ENCODE data around the gene NHS.
"Not testable (repeated sequence)": the region's sequence is repeated elsewhere in the genome, so short reads cannot be mapped to it uniquely, and the experiment has no call there.

Gene NHS

DNA sequence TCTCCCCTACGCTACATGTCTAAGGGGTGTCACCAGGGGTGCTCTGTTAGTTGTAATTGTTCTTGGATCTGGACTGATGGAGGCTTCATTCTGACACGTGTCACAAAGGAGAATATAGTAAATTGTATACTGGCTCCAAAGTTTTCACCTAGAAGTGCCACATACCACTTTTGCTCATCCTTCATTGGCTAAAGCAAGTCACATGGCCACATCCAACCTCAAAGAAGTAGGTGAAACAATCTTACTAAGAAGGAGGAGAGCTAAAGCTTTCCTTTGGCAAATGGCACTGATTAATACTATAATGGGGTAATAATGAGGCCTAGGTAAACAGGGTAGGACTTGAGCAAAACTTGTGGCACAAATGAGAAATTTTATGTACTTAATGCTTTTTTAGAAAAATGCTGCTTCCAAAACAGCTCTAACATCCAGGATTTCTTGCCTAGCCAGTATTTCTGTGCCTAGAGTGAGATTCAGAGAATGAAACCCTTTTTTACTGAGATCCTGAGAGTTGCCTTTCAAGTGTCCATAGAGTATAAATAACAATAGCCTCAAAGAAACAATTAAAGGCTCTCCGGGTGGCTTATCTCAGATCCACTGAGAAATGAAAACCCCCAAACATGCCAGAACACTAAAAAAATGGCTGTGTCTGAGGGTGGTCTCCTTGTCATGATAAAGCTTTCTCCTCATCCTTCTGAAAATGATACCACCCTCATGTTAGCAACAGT, 34.7 kb downstream of the NHS start:
- no peak for DNase-seq

DNA sequence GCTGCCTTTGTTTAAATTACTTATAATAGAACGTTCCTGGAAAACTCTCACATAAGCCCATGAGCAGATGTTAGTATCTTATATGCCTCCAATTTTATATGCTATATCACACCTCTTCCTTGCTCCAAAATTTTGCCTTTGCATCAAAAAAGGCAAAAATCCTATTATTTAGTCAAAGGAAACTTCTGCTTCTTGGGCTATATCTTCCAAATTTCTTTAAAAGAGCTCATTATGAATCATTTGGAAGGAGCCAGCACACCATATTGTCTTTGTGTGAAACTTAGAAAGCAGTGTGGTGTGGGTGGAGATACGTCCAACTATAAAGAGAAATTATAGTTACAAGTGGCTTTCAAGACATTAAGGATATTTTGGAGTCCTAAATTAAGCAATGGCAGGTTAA, 35.7 kb downstream of the NHS start:
- no peak for DNase-seq

DNA sequence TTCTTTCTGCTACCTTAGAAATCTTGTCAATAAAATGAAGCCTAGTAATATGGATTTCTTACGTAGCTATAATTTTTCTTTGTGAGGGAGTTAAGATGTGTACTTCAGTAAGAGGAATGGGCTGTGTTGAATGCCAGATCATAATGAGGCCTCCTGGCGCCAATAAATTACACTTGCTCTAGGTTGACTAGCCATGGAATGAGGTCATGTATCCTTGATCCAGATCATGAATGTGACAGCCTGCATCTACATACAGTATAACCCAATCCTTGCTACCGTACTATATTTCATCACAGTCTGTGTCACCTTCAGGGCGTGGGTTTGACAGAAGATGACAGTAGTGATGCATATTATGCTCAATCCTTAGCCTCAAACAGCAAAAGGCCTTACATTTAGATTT, 36.2 kb downstream of the NHS start:
- DNase-seq = no peak

DNA sequence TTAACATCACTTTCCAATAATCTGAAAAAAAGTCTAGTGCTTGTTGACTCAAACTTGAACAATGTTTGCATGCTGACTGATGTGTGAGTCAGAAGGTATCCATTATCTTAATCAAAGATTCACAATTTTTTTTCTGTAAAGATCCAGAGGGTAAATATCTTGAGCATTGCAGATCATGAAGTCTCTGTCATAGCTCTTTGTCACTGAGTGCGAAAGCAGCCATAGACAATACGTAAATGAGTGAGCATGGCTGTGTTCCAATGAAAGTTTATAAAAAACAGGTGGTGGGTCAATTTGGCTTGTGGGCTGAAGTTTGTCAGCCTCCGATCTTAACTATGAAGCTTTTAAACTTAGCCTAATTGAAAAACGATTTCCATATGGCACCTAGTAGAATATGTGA, 37.7 kb downstream of the NHS start:
- no peak for DNase-seq

DNA sequence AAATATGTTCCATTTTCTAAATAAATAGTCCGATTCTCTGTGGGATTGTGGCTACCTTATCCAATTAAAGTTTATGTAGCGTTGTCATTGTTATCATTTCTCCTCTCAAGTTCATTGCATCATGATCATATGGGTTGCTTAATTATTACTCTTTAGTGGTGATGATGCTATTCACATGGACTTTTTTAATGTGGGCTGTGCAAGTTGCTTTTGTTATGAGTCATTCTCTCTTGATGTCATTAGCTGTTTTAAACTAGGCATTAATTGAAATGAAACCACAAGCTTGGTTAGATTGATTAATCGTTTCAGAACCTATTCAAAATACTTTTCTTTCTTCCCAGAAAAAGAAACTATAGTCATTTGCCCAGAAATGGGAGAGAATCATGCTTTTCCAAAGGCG, 38.2 kb downstream of the NHS start:
- DNase-seq = peak; percentile 16

DNA sequence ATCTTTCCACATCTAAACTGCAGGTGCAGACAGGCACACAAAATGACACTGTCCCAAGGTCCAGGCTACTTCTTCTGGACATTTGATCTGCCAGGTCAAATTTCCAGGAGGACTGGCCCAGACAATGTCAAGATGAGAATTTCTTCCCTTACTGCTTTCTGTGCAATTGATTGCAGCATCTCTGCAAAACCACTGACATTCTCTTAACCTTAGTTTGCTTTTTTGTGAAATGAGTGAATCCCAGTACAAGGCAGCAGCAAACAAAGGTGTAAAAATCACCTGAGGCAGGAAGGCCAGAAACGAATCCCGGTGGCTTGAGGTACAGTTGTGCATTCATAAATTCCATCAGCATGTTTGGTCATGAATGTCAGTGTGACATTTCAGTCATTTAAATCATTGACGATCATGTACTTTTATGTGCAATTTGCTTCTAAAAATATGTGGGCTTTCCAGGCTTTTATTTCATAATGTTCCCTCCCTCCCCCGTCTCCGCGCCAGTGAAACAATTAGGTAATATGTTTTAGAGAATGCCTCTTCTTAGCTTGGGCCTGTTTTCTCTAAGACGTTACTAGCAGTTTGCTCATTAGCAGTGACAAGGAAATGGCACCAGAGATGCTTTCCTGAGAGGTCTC, 39.1 kb downstream of the NHS start:
- no peak for DNase-seq

DNA sequence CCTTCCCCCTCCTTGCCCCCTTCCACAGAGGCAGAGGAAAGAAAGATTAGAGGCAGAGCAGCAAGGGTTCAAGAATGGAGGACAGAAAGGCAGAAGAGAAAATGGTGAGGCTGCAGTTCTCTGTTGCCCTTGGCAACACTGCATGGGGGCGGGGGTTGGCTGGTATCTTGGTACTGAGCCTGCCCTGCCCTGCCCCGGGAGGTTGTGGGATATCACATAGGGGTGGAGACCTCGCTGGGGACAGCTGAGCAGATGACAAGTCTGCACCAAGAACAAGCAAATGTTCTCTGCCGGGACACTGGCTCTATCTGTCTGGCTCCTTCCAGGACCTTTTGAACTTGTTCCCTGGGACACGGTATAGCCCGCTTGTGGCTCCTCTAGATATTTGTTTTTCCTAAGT, 39.8 kb downstream of the NHS start:
- no peak for DNase-seq

DNA sequence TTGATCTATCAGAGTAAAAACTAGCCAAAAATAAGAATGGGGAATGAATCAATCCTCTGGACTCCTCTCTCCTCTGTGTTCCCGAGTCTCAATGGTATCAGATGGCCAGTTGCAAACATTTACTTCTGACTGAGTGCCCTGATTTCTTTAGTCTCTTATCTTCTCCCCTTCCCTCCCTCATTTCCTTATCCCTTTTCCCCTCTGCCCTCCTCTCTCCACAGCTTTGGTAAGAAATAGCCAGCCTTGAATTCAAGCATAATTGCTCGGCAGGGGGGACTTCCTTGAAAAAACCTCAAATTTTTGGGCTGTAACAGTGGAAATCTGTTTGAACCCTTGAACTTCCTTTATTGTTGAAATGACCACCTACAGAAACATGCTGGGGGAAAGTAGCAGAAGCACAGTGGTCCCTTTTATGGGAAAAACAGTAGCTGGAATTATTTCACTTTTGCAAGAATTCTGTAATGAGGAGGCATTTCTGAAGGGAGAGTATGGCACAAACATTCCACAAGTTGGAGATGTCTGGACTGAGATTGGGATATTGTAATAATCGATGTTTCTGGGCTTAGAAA, 40.3 kb downstream of the NHS start:
- DNase-seq = no peak

DNA sequence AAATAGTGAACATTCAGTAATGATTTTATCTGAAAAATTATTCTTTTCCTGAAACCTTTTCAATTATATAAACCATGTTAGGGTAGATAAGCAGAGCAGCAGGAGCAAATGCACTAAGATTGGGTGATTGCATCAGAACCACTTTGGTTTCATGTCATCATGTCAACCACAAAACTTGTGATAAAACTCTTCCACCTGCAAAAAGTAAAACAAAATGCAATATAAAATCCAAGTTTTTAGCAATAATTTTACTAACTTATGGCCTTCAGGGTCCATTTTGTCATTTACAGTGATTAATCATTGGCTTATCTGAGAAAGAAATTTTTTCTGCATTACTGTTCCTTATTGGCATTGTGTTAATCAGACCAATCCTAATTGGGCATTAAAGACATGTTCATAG, 42.4 kb downstream of the NHS start:
- DNase-seq = no peak

DNA sequence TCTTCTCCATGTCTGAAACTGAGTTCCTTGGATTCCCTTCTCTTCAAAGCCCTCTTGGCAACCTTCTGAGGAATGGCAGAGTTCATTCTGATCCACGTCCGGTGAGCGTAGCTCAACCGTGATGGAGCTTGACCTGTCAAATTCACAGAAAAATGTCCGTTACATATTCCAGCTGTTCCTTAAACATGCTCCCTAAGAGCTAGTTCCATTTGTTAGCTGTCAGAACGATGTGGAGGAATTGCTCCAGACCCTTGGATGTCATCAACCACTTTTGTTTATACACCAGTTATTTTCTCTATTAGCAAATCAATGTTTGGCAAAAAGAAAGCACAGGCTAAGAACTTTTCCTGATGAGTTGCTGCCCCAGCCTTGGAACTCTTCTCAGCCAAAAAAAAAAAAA, 50.1 kb downstream of the NHS start:
- no peak for DNase-seq

DNA sequence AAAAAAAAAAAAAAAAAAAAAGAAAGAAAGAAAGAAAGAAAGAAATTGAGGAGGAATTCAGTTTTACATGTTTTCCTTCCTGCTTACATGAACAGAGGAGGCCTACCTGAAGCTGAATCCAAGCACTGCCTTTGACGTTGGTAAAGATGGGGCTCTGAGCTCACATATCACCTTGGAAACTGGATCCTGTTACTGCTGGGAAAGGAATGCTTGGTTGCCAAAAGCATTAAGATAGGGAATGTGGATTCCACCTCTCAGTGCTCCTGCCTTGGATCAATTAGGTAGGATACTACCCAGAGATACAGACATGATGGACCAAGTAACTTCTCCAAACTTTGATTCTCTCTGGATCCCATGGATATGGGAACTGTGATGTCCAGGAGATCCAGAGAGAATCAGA, 50.6 kb downstream of the NHS start:
- DNase-seq = no peak

DNA sequence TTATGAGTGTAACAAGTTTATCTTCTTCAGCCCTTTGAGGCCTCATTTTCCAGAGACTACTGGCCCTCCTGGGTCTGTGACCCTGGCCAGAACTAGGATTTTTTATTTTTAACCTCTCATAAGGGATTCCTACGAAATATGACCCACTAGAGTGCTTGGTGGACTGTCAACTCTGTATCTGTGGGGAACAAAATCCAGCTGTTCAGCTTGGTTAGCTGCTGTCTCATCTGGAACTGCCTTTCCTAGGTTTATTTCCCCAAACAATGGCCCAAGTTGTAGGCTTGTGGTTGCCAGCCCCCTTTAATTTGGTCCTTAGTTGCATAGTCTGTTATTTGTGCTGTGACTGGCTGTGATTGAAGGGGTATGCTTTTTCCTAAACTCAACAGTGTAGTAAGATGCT, 56.2 kb downstream of the NHS start:
- DNase-seq = no peak

DNA sequence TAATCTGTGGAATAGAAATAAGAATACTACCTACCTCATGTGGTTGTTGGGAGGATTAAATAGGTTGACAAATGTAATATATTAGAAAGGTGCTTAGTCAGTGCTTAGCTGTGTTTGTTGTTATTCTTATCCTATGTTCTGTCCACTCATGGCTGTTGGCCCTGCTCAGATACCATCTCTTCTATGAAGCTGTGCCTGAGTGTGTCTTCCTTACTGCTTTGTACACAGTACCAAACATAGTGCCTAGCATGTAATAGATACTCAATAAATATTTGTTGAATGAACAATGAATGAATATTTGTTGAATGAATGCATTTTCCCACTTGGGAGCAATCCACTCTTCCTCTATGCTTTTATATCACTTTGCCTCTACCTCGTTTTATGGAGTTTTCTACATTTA, 57.2 kb downstream of the NHS start:
- no peak for DNase-seq

DNA sequence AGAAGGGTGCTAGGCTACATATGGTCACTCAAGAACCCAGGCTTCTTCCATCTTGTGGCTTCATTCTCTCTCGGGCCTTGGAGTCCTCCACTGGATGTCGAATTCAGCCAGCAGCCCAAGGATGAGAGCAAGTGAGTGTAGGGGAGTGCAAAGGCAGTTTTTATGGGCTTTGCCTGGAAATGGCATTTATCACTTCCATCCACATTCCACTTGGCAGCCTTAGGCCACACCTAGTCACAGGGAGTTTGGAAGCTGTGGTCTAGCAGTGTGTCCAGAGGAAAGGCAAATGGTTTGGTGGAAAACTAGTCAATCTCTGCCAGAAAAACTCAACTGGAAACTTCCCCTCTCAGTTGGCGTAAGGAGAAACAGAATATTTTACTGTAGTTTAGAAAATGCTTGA, 59.0 kb downstream of the NHS start:
- DNase-seq = no peak

DNA sequence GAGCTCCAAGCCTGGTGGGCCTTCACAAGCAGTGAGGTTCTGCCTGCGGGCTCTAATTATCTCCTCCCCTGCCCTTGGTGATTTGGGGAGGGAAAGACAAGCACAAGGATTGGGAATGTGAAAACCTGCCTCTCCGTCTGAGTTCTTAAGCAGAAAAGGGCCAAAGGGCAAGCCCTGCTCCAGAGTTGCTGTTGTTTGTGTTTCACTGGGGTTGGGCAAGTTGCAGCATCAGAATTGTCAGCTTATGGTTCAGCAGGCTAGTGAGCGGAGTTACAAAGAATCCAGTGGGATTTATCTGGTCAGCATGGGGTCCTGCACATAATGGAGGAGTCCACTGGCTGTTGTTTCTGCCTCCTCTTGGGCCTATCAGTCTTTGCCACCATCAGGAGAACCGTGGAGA, 60.5 kb downstream of the NHS start:
- DNase-seq = no peak

DNA sequence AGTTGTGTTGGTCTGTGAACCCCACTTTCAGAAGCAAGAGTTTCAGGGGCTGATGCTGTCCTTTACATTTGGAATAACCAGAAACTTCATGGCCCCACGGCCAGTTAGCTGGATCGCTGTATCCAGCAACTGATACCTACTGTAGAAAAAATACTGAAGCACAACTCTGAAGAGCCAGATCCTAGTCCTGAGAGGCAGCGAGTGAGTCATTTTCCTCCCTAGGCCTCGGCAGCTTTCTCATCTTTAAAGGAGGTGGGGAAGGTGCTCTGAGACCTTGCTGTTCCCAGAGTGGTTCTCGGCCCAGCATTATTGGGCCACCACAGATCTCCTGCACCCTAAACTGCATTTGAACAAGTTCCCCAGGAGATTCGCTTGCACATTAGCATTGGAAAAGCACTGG, 63.2 kb downstream of the NHS start:
- no peak for DNase-seq

DNA sequence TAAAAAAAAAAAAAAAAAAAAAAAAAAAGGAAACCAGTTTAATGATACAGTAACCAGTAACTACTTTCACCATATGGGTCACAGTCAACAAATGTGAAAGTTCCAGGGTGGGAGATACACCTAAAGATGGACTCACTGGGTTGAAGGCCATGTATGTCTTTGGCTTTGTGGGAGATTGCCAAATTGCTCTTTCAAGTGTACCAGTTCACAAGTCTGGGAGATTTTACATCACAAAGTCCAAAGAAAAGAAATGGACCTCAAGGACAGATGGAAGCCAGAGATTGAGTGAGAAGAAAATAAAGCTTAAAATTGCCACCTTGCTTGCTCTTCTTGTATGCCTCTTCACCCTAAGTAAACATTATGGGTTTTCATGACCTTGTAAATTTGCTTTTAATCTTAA, 65.3 kb downstream of the NHS start:
- DNase-seq = no peak

DNA sequence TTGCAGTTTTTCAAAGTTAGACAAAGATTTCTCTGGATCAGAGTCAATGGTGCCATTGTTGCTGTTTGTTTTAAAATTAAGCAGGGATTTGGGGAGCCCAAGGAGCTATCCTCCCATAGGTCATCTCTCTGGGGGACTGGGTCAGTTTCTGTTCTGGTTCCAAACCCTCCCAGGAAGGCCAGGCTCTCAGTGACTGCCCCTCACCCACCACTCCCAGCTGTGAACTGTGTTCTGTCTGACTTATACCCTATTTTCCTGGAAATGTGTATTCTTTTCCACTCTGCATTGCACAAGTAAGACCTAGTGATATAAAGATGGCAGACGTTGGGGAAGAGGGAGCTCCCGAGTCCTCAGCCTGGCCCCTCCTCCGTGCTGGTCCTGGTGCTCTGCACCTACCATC, 65.8 kb downstream of the NHS start:
- DNase-seq = no peak

DNA sequence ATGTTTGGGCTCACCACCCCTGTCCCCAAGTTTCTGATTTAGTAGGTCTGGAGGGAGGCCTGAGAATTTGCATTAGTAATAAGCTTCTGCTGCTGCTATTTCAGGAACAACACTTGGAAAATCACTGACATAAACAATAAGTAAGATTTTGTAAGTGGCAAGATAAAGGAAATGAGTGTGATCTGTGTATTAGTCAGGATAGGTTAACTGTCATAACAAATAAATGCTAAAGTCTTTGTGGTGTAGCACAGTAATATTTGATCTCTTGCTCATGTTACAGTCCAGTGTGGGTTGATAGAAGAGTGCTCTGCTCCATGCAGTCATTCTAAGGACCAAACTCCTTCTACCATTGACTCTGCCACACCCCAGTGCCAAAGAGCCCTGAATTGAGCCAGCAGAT, 67.0 kb downstream of the NHS start:
- DNase-seq = peak; percentile 2

DNA sequence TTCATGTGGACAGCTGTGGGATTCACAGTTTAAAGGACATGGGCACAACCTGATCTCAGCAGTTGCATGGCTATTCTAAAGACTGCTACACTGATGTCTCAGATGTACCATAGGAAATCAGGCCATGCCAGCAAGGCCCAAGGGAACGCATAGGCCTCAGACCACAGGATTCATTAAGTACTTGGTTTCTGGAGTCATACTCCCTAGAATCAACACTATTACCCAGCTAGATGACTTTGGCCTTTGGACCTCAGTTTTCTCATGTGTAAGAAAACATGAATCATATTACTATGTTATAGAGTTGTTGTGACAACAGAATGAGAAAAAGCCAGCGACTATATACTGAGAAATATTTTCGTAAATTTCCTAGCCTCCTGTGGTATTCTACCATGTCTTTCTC, 67.9 kb downstream of the NHS start:
- DNase-seq = no peak

DNA sequence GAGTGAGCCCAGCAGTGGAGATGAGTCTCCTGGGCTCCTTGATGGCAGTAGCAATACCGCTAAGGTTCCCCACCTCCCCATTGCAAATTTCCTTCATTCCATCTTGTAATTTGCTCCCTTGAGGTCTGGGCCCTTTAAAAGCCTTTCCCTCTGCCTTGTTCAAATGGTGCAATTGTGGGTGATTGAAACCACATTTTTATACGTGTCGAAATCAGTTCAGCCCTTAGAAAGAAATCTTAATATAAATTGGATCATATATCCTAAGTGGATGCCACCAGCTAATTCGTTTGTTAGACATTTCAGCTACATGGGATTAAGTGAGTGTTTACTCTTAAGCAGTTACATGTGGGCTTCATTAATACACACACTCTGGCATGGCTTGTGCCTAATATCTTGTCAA, 68.6 kb downstream of the NHS start:
- DNase-seq = no peak

DNA sequence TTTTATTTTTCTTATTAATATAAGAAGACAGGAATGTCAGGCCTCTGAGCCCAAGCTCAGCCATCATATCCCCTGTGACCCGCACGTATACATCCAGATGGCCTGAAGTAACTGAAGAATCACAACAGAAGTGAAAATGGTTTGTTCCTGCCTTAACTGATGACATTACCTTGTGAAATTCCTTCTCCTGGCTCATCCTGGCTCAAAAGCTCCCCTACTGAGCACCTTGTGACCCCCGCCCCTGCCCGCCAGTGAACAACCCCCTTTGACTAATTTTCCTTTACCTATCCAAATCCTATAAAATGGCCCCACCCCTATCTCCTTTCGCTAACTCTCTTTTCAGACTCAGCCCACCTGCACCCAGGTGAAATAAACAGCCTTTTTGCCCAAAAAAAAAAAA, 71.3 kb downstream of the NHS start:
- not testable (repeated sequence) for DNase-seq

DNA sequence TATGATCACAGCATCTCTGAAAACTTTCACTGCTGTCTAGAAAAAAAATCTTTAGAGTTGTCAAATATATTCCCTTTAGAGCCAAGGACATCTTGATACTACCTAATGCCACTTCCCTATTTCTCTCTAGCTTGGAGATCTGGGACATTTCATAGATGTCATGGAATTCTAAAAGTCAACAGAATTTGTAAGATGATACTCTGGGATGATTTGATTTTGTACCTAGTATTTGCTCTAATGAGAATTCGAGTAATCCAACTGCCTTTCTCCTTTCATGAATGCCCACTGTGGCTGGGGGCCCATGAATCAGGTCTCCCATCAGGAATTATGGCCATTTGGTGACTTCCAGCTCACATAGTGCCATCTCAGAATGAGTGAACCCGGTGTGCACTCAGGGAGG, 73.2 kb downstream of the NHS start:
- no peak for DNase-seq

DNA sequence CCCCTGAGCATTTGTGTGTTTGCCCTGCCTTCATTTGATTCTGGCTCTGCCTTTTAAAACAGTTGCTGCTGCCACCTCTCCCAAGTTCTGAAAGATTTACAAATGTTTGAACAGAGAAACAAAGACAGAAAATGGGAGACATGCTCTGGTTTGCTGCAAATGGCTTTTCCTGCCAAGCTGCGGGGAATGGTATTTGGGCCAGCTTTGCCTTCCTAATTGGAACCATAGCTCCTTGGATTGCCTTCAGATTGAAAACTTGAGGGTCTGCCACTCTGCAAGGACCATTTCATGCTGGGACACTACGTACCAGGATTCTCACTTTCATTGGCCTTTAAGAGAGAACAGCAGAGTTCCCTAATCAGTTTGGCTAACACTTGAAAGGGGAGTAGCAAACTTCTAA, 74.9 kb downstream of the NHS start:
- DNase-seq = no peak

DNA sequence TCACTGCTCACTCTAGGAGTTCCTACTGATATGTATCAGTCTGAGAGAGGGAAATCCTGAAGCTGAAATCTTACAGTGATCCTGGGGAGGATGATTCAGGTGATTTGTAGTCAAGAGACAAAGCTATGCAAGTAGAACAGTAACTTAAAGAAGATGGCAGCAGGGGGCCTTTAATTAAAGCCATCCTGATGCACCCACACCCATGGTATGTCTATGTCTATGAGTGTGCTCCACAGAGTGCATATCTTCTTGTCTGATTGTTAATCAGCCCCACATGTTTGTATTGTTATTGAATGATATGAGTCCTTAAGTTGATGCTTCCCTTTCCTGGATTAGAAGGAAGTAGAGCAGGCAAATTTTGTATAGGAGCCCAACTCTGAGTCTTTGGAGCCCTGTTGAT, 78.8 kb downstream of the NHS start:
- no peak for DNase-seq

Measured in activated CD4-positive, alpha-beta T cell treated with anti-CD3 and anti-CD28 coated beads, Interleukin-2, amount 50 U/mL, for 16 hours (primary cell).